Measurements from ENCODE around the gene ETDB.
"Not testable (repeated sequence)": the region's sequence is repeated elsewhere in the genome, so short reads cannot be mapped to it uniquely, and the experiment has no call there.

ETDB gene

GRCh38 chrX:135120056-135120576 is at the start of gene ETDB:
TSS of gene ETDB (minus strand) at chrX:135120526. CDS start at chrX:135119261, 1,265 bp downstream.
- TF ChIP-seq CTCF (IDR thresholded peaks at IDR 0.05) = not testable (repeated sequence)

- no peak for TF ChIP-seq CTCF (IDR thresholded peaks at IDR 0.05)
Observed at GRCh38 chrX:135168486-135168885, 48.2 kb upstream of the ETDB start.

GRCh38 chrX:135114392-135114791 is 5.9 kb downstream of the ETDB start:
- TF ChIP-seq CTCF (IDR thresholded peaks at IDR 0.05) = no peak

DNA sequence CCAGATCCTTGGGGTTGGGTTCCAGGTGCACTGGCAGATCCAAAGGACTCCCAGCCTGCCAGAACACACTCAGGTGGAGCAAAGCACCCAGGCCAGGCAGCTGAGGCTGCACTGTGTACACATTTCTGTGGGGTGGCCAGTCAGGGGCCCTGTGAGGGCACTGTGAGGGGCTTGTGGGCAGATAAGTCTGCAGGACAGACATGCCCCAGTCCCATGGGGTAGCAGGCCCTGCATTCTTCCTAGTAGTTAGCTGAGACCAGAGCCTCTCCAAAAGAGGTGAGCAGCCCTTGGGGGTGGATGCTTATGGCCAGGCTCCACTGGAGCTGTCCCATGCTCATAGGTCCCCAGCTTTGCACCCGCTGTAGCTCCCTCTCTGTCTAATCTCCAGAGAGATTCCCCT is 7.6 kb downstream of the ETDB start:
- no peak for TF ChIP-seq CTCF (IDR thresholded peaks at IDR 0.05)

DNA sequence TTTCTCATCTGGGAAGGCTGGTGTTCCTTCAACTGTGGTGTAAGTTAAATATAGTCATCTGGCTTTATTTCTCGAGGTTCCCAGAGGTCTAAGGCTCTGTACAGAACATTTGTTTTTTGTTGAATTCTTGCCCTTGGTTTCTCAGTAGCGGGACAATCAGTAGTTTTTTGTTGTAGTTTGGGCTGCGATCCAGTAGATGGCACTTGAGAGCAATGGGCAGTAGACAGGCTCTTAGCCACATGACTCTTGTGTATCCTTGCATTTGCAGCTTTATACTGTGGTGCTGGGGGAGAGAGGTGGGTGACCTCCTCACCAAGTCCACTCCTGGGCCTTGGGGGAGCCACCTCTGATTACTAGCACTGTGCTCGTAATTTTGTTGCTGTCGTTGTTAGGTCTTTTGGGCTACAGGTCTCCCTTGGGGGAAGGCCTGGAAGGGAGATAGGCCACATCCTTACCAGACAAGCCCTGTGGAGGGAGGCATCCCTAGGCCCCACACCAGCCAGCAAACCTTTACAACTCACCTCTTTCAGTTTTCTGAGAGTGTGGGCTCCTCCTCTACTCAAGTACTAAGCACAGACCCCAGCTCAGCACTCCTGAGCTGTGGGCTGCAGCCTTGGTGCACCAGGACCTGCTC is 8.1 kb downstream of the ETDB start:
- TF ChIP-seq CTCF (IDR thresholded peaks at IDR 0.05) = peak; percentile 55; the same call in 1 of the 2 replicates

DNA sequence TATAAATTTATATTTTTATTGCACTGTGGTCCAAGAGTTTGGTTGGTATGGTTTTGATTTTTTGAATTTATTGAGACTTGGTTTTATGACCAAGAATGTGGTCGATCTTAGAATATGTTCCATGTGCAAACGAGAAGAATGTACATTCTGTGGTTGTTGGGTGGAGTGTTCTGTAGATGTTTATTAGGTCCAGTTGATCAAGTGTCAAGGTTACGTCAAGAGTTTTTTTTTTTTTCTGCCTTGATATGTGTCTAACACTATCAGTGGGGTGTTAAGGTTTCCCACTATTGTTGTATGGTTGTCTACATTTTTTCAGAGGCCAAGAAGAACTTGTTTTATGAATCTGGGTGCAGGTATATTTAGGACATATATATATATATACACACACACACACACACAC is 10.8 kb downstream of the ETDB start:
- TF ChIP-seq CTCF (IDR thresholded peaks at IDR 0.05) = no peak

GRCh38 chrX:135099493-135099783 is 20.9 kb downstream of the ETDB start:
- no peak for TF ChIP-seq CTCF (IDR thresholded peaks at IDR 0.05)

- no peak for TF ChIP-seq CTCF (IDR thresholded peaks at IDR 0.05)
Observed at GRCh38 chrX:135095715-135096114, 24.6 kb downstream of the ETDB start.
